ENCODE results near the gene LRRC42.

- TF ChIP-seq CTCF (IDR thresholded peaks at IDR 0.05) (no peak), POLR2A (IDR thresholded peaks at IDR 0.05) (no peak)
These were observed 35.1 kb downstream of the LRRC42 start for GRCh38 chr1:53981220-53981619.
